DMS153 (cell line): Measurements from ENCODE around the gene PRXL2B.

Source experiments
- DNase-seq: peaks from one replicate; lab custom pipeline; 2025; lab: John Stamatoyannopoulos, UW

Gene PRXL2B

DNA sequence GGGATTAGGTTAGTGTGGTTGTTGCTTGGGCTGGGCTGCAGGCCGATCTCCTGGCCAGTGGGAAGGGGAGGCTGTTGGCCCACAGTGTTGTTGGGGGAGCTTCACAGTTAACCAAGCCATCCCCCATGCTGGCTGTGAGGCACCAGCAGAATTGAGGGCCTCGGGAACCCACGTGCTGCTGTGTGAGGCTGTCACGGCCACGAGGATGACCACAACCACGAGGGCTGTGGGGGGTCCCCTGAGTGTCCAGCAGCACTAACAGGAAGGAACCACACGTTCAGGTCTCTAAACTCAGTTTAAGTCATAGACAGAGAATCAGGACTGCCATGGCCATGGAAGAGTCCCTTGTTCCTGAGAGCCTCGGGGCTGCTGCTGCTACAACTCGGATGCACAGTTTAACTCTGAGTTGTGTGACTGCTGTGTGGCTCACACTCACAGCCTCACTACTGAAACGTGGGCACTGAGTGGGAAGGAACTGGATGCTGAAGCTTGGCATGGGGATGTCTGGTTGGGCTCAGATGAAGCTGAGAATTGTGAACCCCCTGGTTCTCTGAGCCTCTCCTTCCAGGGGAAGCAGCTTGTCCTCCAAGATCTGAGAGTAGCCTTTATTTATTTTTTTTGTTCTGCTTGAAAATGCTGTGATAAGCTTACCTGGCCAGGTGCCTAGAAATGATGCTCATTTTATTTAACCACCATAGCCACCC is 51.0 kb downstream of the PRXL2B start:
- no peak for DNase-seq

GRCh38 chr1:2638466-2639115 is 52.0 kb downstream of the PRXL2B start:
- no peak for DNase-seq

GRCh38 chr1:2639203-2639602 is 52.6 kb downstream of the PRXL2B start:
- DNase-seq, result no peak

DNA sequence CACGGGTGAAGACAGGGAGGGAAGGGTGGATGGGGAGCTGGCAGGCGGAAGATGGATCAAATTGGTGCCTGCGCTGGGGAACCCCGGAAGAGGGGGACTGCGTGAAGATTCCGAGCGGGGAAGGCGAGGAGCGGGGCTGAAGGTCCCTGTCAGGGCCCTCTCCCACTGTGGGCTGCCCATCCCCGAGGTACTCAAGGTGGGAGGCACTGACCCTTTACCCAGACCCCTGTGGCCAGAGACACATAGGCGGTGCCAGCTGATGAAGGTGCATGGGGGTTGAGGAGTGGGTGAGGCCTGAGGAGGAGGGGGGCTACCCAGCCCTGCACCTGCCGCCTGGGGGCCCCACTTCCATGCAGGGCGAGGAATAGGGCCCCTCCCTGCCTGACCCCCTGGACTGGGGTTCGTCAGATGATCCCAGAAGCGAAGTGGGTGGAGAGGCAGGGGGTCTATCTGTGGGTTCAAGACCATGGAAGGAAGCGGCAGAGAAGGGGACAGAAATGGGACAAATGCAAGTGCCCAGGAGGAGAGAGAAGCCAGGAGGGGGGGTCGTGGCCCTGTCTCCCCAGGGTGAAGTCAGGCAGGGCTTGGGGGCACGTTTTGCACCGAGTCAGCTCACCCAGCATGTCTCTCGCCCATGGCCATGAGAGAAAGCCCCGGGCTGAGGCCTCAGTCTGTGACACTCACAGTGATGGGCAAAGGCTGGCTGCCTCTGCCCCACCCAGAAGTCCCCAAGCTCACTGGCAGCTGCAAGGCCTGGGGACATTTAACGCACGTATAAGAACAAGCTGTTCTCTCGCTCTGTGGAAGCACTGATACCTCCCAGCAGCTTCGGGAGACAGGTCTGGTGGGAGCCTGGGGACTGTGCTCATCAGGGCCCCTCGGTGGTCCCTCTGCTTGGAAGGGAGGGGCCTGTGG is 53.3 kb downstream of the PRXL2B start:
- no peak for DNase-seq

DNA sequence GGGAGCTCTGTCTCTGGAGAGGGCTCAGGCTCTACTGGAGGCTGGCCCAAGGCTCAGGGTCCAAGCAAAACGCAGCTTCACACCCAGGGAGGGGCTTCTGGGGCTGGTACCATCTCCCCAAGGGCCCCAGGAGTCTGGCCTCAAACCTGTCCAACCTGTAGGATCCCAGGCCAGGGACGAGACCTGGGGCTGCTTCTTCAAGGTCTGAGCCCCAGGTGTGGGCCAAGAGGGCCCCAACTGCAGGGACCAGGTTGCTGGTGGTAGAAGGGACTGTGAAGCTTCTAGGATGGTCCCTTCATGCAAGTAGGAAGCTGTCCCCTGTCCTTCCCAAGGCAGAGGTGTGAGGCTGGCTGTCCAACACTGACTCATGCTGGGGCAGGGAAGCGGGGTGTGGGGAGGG is 54.0 kb downstream of the PRXL2B start:
- DNase-seq, result no peak
